NAMALWA (cell line): Measurements from ENCODE around the gene CHD5.
"Not testable (repeated sequence)": the region's sequence is repeated elsewhere in the genome, so short reads cannot be mapped to it uniquely, and the experiment has no call there.

Source experiments
- DNase-seq: peaks from one replicate; pipeline ENCODE4 v3.0.0-alpha.2; 2015; ENCODE audit warnings: low spot score

The CHD5 gene

GRCh38 chr1:6084781-6085495 is 95.2 kb downstream of the CHD5 start:
- no peak for DNase-seq

- DNase-seq, result no peak
Observed at GRCh38 chr1:6083801-6084446, 96.2 kb downstream of the CHD5 start.

GRCh38 chr1:6083385-6083784 is 96.7 kb downstream of the CHD5 start:
- no peak for DNase-seq

- DNase-seq, result peak; percentile 45
Observed at GRCh38 chr1:6082430-6082971, 97.6 kb downstream of the CHD5 start.

- DNase-seq, result no peak
Observed at GRCh38 chr1:6081901-6082300, 98.2 kb downstream of the CHD5 start.

GRCh38 chr1:6080469-6080868 is 99.7 kb downstream of the CHD5 start:
- no peak for DNase-seq

GRCh38 chr1:6077919-6078318 is 102.2 kb downstream of the CHD5 start:
- DNase-seq, result no peak

GRCh38 chr1:6077506-6077905 is 102.6 kb downstream of the CHD5 start:
- DNase-seq, result no peak

GRCh38 chr1:6077061-6077460 is 103.1 kb downstream of the CHD5 start:
- DNase-seq, result not testable (repeated sequence)

- peak; percentile 86 for DNase-seq
Observed at GRCh38 chr1:6075748-6076147, 104.4 kb downstream of the CHD5 start.

- DNase-seq, result no peak
Observed at GRCh38 chr1:6074192-6074901, 105.8 kb downstream of the CHD5 start.

GRCh38 chr1:6073480-6074053 is 106.6 kb downstream of the CHD5 start:
- DNase-seq, result no peak

GRCh38 chr1:6072774-6073479 is 107.2 kb downstream of the CHD5 start:
- no peak for DNase-seq

- DNase-seq, result no peak
Observed at GRCh38 chr1:6071219-6071618, 108.9 kb downstream of the CHD5 start.

- DNase-seq, result no peak
Observed at GRCh38 chr1:6070450-6070974, 109.6 kb downstream of the CHD5 start.

GRCh38 chr1:6069573-6069972 is 110.5 kb downstream of the CHD5 start:
- DNase-seq, result no peak

- no peak for DNase-seq
Observed at GRCh38 chr1:6068932-6069331, 111.2 kb downstream of the CHD5 start.

- DNase-seq, result no peak
Observed at GRCh38 chr1:6068073-6068472, 112.0 kb downstream of the CHD5 start.

GRCh38 chr1:6066680-6067079 is 113.4 kb downstream of the CHD5 start:
- no peak for DNase-seq

GRCh38 chr1:6065093-6065858 is 114.8 kb downstream of the CHD5 start:
- DNase-seq, result no peak

- not testable (repeated sequence) for DNase-seq
Observed at GRCh38 chr1:6063532-6064053, 116.5 kb downstream of the CHD5 start.
